ENCODE measurements around the gene MDM4. TPM values are rescaled to one million over a fixed set of nuclear protein-coding genes. Genes with fewer than 3 reads are reported as not detected.

The MDM4 gene
- total and polyA plus RNA-seq, 2 donors (not counting 1 experiment from before 2014, with no cell fraction given): 23.6 to 41.0 TPM

DNA sequence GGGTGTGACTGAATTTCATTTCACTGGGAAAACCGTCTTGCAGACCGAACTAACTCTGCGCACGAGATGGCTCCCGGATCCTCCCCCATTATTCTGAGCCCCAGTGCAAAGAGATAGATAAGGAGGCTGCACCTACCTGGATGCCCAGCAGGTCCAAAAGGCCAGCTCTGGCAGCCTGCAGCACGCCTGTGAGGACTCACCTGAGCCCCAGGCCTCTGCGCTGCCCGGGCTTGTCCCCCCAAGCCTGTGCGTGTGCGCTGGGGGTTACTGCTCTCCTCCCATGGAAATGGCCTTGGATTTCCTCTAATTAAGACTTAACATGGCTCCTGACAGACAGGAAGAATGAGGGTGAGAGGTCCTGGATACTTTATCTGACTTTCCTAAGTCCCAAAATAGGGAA, 83.4 kb downstream of the MDM4 start:
- TF ChIP-seq EZH2 (IDR thresholded peaks at IDR 0.05; ENCODE audit: low read length, missing control alignments): no peak
- TF ChIP-seq, protein P1, sequence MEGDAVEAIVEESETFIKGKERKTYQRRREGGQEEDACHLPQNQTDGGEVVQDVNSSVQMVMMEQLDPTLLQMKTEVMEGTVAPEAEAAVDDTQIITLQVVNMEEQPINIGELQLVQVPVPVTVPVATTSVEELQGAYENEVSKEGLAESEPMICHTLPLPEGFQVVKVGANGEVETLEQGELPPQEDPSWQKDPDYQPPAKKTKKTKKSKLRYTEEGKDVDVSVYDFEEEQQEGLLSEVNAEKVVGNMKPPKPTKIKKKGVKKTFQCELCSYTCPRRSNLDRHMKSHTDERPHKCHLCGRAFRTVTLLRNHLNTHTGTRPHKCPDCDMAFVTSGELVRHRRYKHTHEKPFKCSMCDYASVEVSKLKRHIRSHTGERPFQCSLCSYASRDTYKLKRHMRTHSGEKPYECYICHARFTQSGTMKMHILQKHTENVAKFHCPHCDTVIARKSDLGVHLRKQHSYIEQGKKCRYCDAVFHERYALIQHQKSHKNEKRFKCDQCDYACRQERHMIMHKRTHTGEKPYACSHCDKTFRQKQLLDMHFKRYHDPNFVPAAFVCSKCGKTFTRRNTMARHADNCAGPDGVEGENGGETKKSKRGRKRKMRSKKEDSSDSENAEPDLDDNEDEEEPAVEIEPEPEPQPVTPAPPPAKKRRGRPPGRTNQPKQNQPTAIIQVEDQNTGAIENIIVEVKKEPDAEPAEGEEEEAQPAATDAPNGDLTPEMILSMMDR (conservative IDR thresholded peaks at IDR 0.05 in 1 of 2, IDR thresholded peaks at IDR 0.05 in 1 of 2; ENCODE audit: low read depth in 1 of 2, low read length in 2 of 2): no peak

DNA sequence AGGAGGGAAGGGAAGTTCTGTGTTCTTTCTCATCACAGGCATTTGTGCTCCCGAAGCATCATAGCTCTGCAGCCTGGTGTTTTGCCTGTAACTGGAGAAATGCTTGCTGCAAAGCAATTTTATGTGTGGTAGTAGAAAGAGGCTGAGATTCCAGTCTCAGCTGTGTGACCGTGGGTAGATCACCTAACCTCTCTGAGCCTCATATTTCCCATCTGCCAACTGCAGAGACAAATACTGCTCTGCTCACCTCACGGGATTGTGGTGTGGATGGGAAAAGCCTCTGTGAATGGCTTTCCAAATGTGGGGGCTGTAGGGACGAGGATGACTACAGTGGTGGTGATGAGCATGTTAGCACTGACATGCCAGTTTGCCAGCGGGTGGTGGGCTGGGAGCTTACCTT, 84.0 kb downstream of the MDM4 start:
- H2AFZ ChIP-seq (ENCODE audit: low read length): no peak overlapping the region
- no peak overlapping the region for H3K4me3 ChIP-seq (replicated peaks in 1 of 4; ENCODE audit: control extremely low read depth in 1 of 4, insufficient read depth in 1 of 4, low read depth in 3 of 4, low read length in 4 of 4)
- no peaks in the 10 kb centered on the region for H3K36me3 ChIP-seq (ENCODE audit: control insufficient read depth, insufficient read depth, low read length)
- peaks cover 19% of the 10 kb centered on the region for H3K27me3 ChIP-seq (ENCODE audit: control insufficient read depth, insufficient read depth, low read length)
- no peak for TF ChIP-seq EZH2 (IDR thresholded peaks at IDR 0.05; ENCODE audit: low read length, missing control alignments)
- TF ChIP-seq, protein P1 (conservative IDR thresholded peaks at IDR 0.05 in 1 of 2, IDR thresholded peaks at IDR 0.05 in 1 of 2; ENCODE audit: low read depth in 1 of 2, low read length in 2 of 2): no peak
- no peak for DNase-seq (ENCODE audit: low read depth in 2 of 2)
- H3K9me3 ChIP-seq (ENCODE audit: control insufficient read depth, insufficient read depth, low read depth, low read length): no peaks in the 10 kb centered on the region
- no peaks in the 10 kb centered on the region for H4K20me1 ChIP-seq (ENCODE audit: control insufficient read depth, extremely low read depth, insufficient read depth, low read length)
- H3K27ac ChIP-seq (ENCODE audit: insufficient read depth, low read length): no peak overlapping the region
- no peak overlapping the region for H3K9ac ChIP-seq (ENCODE audit: insufficient read depth, low read length)
- H3K79me2 ChIP-seq (ENCODE audit: control insufficient read depth, insufficient read depth, low read length): no peaks in the 10 kb centered on the region
- H3K4me2 ChIP-seq (ENCODE audit: extremely low read depth, insufficient read depth, low read length): no peak overlapping the region
- no peaks in the 10 kb centered on the region for H3K4me1 ChIP-seq (ENCODE audit: control insufficient read depth, extremely low read depth, insufficient read depth, low read length)

More for the DNA sequence above, 83.4 kb downstream of the MDM4 start:
- Histone ChIP-seq H3K27me3 (ENCODE audit: control insufficient read depth, insufficient read depth, low read length) (peaks cover 19% of the 10 kb centered on the region), H3K9me3 (ENCODE audit: control insufficient read depth, insufficient read depth, low read depth, low read length) (no peaks in the 10 kb centered on the region), H3K4me2 (ENCODE audit: extremely low read depth, insufficient read depth, low read length) (no peak overlapping the region), H4K20me1 (ENCODE audit: control insufficient read depth, extremely low read depth, insufficient read depth, low read length) (no peaks in the 10 kb centered on the region), H2AFZ (ENCODE audit: low read length) (no peak overlapping the region), H3K9ac (ENCODE audit: insufficient read depth, low read length) (no peak overlapping the region), H3K4me3 (replicated peaks in 1 of 4; ENCODE audit: control extremely low read depth in 1 of 4, insufficient read depth in 1 of 4, low read depth in 3 of 4, low read length in 4 of 4) (no peak overlapping the region), H3K36me3 (ENCODE audit: control insufficient read depth, insufficient read depth, low read length) (no peaks in the 10 kb centered on the region), H3K79me2 (ENCODE audit: control insufficient read depth, insufficient read depth, low read length) (no peaks in the 10 kb centered on the region), H3K4me1 (ENCODE audit: control insufficient read depth, extremely low read depth, insufficient read depth, low read length) (no peaks in the 10 kb centered on the region), H3K27ac (ENCODE audit: insufficient read depth, low read length) (no peak overlapping the region)
- DNase-seq (ENCODE audit: low read depth in 2 of 2): no peak

DNA sequence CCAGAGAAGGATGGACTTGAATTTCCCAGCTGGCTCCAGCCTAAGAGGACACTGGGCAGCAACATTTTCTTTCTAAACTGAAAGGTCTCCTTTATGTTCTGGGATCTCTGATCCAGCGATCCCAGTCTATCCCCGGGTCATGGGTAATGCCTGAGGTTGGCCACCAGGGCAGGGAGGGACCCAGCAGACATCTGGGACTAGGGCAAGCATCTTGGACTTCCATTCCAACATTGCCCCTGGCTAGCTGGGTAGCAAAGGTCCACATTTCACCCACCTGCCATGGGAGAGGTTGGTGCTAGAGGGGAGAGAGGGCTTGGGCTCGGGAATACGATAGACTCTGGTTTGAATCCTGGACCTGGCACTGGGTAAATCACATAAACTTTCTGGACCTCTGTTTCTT, 84.8 kb downstream of the MDM4 start:
- H3K27me3 ChIP-seq (ENCODE audit: control insufficient read depth, insufficient read depth, low read length): peaks cover 25% of the 10 kb centered on the region
- H3K9ac ChIP-seq (ENCODE audit: insufficient read depth, low read length): no peak overlapping the region
- no peak overlapping the region for H2AFZ ChIP-seq (ENCODE audit: low read length)
- H3K4me1 ChIP-seq (ENCODE audit: control insufficient read depth, extremely low read depth, insufficient read depth, low read length): no peaks in the 10 kb centered on the region
- no peak for TF ChIP-seq EZH2 (IDR thresholded peaks at IDR 0.05; ENCODE audit: low read length, missing control alignments)
- TF ChIP-seq, protein P1 (conservative IDR thresholded peaks at IDR 0.05 in 1 of 2, IDR thresholded peaks at IDR 0.05 in 1 of 2; ENCODE audit: low read depth in 1 of 2, low read length in 2 of 2): no peak
- DNase-seq (ENCODE audit: low read depth in 2 of 2): no peak
- no peaks in the 10 kb centered on the region for H3K9me3 ChIP-seq (ENCODE audit: control insufficient read depth, insufficient read depth, low read depth, low read length)
- no peak overlapping the region for H3K27ac ChIP-seq (ENCODE audit: insufficient read depth, low read length)
- no peaks in the 10 kb centered on the region for H3K36me3 ChIP-seq (ENCODE audit: control insufficient read depth, insufficient read depth, low read length)
- no peaks in the 10 kb centered on the region for H4K20me1 ChIP-seq (ENCODE audit: control insufficient read depth, extremely low read depth, insufficient read depth, low read length)
- H3K79me2 ChIP-seq (ENCODE audit: control insufficient read depth, insufficient read depth, low read length): no peaks in the 10 kb centered on the region
- no peak overlapping the region for H3K4me2 ChIP-seq (ENCODE audit: extremely low read depth, insufficient read depth, low read length)
- no peak overlapping the region for H3K4me3 ChIP-seq (replicated peaks in 1 of 4; ENCODE audit: control extremely low read depth in 1 of 4, insufficient read depth in 1 of 4, low read depth in 3 of 4, low read length in 4 of 4)

All from fibroblast of lung (primary cell).